Bronchial epithelial cell (primary cell): ENCODE results near the gene CDKL2. TPM values are rescaled to one million over a fixed set of nuclear protein-coding genes. Genes with fewer than 3 reads are reported as not detected.

Experiments
- DNase-seq: peaks from one replicate; pipeline ENCODE4 v3.0.0-alpha.2; 2010; ENCODE audit warnings: low read depth
- FAIRE-seq: peaks from 2 replicates; lab custom pipeline; 2011; peaks lifted over from hg19 to GRCh38; lab: Jason Lieb, UNC
- H3K27me3 ChIP-seq: 2 replicates; pipeline ENCODE4 v1.5.1; 2011; ENCODE audit warnings: low read length; ENCODE audit not compliant: control insufficient read depth, insufficient read depth
- H3K36me3 ChIP-seq: 2 replicates; pipeline ENCODE4 v1.5.1; 2011; ENCODE audit warnings: low read length; ENCODE audit not compliant: control insufficient read depth, insufficient read depth
- H3K4me3 ChIP-seq: 2 replicates; pipeline ENCODE4 v1.5.1; 2011; ENCODE audit warnings: mild to moderate bottlenecking, low read depth, low read length, control low read depth
- total RNA-seq: library from RNA; depleted of rRNA; stranded (reverse); fragments of >200 nt; gene quantifications from 2 replicates; pipeline ENCODE4 v1.2.1, GENCODE V29; 2014
- TF ChIP-seq, protein P1 (sequence below): IDR thresholded peaks from 2 replicates; pipeline ENCODE4 v1.5.1; 2011; ENCODE audit warnings: mild to moderate bottlenecking, moderate library complexity, low read length, control low read depth, inconsistent platforms; ENCODE audit not compliant: insufficient read depth, severe bottlenecking

CDKL2 gene
- total RNA-seq, 1 donor from 2014 or later, result 1.3 TPM

DNA sequence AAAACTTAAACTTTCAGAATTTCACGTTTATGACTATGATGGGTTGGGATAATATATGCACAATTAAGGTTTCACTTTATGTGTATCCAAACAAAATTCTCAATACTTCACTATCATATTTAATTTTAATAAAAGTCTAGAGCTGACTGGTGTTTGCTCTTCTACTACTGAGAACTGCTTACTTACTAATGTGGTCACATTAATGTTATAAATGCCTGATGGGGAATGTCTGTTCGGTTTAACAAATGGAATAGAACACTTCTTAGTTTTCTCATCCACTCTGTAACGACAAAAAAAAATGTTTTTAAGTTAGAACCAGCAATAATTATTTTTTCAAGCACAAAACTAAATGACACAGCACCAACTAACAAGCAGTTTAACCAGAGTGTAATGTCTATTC, 34.3 kb downstream of the CDKL2 start:
- H3K27me3 ChIP-seq, result no peaks in the 10 kb centered on the region
- H3K4me3 ChIP-seq, result no peak overlapping the region
- FAIRE-seq, result no peak
- no peak for DNase-seq
- H3K36me3 ChIP-seq, result no peaks in the 10 kb centered on the region
- TF ChIP-seq, protein P1, sequence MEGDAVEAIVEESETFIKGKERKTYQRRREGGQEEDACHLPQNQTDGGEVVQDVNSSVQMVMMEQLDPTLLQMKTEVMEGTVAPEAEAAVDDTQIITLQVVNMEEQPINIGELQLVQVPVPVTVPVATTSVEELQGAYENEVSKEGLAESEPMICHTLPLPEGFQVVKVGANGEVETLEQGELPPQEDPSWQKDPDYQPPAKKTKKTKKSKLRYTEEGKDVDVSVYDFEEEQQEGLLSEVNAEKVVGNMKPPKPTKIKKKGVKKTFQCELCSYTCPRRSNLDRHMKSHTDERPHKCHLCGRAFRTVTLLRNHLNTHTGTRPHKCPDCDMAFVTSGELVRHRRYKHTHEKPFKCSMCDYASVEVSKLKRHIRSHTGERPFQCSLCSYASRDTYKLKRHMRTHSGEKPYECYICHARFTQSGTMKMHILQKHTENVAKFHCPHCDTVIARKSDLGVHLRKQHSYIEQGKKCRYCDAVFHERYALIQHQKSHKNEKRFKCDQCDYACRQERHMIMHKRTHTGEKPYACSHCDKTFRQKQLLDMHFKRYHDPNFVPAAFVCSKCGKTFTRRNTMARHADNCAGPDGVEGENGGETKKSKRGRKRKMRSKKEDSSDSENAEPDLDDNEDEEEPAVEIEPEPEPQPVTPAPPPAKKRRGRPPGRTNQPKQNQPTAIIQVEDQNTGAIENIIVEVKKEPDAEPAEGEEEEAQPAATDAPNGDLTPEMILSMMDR, result no peak

DNA sequence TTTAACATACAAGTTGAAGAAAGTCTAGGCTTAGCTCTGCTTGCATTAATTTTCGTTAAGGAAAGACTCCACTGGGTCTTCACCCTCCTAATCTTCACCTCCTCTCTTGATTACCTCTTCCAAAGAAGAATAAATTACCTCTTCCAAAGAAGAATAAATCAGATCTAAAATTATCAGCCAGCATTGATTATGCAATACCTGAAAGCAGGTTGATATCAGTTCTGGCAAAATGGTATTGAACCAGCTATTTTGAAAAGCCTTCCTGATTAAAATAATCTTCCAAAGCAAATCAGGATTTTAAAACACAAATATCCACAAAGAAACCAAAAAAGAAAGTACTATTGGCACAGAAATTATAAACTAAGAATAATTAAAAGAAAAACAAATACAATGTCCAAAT, 36.9 kb downstream of the CDKL2 start:
- no peak for FAIRE-seq

DNA sequence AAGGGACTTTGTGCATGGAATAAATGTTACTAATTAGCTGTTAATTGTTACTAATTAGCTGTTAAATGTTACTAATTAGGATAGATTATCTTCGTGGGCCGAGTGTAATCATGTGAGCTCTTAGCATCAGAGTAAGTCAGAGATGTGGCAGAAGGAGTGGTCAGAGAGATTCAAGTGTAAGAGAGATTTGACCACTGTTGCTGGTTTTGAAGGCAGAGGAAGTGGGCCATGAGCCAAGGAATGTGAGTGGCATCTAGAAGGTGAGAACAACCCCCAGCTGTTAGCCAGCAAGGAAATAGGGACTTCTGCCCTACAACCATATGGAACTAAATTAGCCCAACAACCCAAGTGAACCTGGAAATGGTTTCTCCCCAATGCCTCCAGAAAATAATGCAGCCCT, 46.3 kb downstream of the CDKL2 start:
- no peaks in the 10 kb centered on the region for H3K36me3 ChIP-seq
- H3K27me3 ChIP-seq, result no peaks in the 10 kb centered on the region
- FAIRE-seq (no peak), DNase-seq (no peak)
- TF ChIP-seq, protein P1, result no peak
- no peak overlapping the region for H3K4me3 ChIP-seq

More for the DNA sequence above, 36.9 kb downstream of the CDKL2 start:
- Histone ChIP-seq H3K36me3 (no peaks in the 10 kb centered on the region), H3K4me3 (no peak overlapping the region), H3K27me3 (no peaks in the 10 kb centered on the region)
- TF ChIP-seq, protein P1, result no peak
- DNase-seq, result no peak

DNA sequence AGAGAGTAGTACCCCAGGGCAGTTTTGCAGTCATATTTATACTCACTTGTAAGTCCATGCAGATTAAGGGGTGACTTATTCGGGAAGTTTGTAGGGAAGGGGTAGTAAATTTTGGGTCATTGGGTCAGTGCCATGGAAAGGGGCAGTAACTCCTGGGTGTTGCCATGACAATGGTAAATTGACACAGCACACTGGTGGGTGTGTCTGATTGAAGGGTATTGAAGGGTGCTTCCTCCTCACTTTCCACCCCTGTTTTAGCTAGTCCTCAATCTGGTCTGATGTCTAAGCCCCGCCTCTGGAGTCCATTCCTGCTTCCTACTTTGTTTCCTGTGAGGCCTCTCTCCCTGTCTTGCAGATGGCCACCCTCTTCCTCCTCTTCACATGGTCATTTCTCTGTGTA, 62.6 kb downstream of the CDKL2 start:
- FAIRE-seq (no peak), DNase-seq (no peak)
- Histone ChIP-seq H3K27me3 (no peaks in the 10 kb centered on the region), H3K4me3 (no peak overlapping the region), H3K36me3 (no peaks in the 10 kb centered on the region)
- TF ChIP-seq, protein P1, result no peak

DNA sequence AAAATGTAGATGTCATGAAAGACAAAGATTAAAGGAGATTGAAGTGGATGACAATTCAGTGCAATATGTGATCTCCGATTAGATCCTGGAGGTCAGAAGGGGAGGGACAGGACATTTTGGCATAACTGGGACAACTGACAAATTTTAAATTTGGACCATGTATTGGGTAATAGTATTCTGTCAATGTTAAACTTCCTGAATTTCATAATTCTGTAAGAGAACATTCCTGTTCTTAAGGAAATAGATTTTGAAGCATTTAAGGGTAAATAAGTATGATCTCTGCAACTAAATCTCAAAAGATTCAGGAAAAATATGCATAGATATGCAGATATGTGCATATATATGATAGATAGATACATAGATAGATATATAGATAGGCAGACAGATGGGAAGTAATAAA, 63.4 kb downstream of the CDKL2 start:
- DNase-seq (no peak), FAIRE-seq (no peak)
- no peak overlapping the region for H3K4me3 ChIP-seq
- no peaks in the 10 kb centered on the region for H3K36me3 ChIP-seq
- TF ChIP-seq, protein P1, result no peak
- no peaks in the 10 kb centered on the region for H3K27me3 ChIP-seq

DNA sequence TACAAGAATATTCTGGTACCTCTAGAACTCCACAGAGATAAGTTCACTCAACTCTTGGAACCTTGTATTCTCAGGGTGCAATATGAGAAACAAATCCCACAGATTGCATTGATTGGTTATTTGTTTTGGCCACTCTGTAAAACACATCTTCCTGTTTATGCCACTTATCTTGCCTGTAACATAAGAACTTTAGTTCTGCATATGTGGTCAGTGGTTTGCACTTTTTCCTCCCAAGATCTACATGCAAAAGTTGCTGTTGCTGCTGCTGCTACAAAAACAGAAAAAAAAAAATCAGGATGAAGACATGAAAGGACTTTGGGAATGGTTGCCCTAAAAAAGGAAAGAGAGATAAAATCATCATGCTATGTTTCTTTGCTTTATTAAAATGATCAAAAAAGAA, 64.8 kb downstream of the CDKL2 start:
- no peaks in the 10 kb centered on the region for H3K27me3 ChIP-seq
- H3K36me3 ChIP-seq, result no peaks in the 10 kb centered on the region
- no peak for DNase-seq
- no peak overlapping the region for H3K4me3 ChIP-seq
- FAIRE-seq, result no peak
- TF ChIP-seq, protein P1, result no peak
